ENCODE measurements around the gene TMEM132A. TPM values are rescaled to one million over a fixed set of nuclear protein-coding genes. Genes with fewer than 3 reads are reported as not detected.

Gene TMEM132A
- total RNA-seq = 59.2 and 101 TPM in 2 replicates

GRCh38 chr11:60924110-60924905 is at the start of gene TMEM132A:
Gene TMEM132A, plus strand, starts transcription at chr11:60924460. Its CDS starts 174 bp downstream, at chr11:60924634.

GRCh38 chr11:60906132-60906972 is 17.9 kb upstream of the TMEM132A start, which contains the start of gene PRPF19:
Gene PRPF19, minus strand, starts transcription at chr11:60906585. Its CDS starts 203 bp downstream, at chr11:60906382.

GRCh38 chr11:60913793-60914632 is 10.2 kb upstream of the TMEM132A start, which contains the start of gene TMEM109:
Gene TMEM109, plus strand, starts transcription at chr11:60914158. Its CDS starts 5,536 bp downstream, at chr11:60919694.

GRCh38 chr11:60951904-60952741 is 27.9 kb downstream of the TMEM132A start, which contains the start of gene SLC15A3:
Gene SLC15A3, minus strand, starts transcription at chr11:60952176. Its CDS starts 625 bp downstream, at chr11:60951551.

GRCh38 chr11:60971520-60971919 is 47.3 kb downstream of the TMEM132A start, which contains the start of gene CD6:
Gene CD6, plus strand, starts transcription at chr11:60971680. Its CDS starts 186 bp downstream, at chr11:60971866.

Small RNA genes lying within 50 kb of the gene (small RNA-seq; reads per million reads assigned to genes)
- not detected for gene RNU6-933P

Other genes with a start within 250 kb of the TMEM132A start
- not detected in 2 replicates for gene MS4A8, start 224.8 kb upstream of the TMEM132A start, total RNA-seq
- not detected in 2 replicates for gene MS4A18, start 199.7 kb upstream of the TMEM132A start, total RNA-seq
- gene MS4A15, start 167.6 kb upstream of the TMEM132A start, total RNA-seq = not detected in 2 replicates
- not detected in 2 replicates for gene MS4A10, start 139.1 kb upstream of the TMEM132A start, total RNA-seq
- 32.7 and 33.8 TPM in 2 replicates for gene CCDC86, start 82.3 kb upstream of the TMEM132A start, total RNA-seq
- gene PTGDR2, start 68.5 kb upstream of the TMEM132A start, total RNA-seq = under 0.01 TPM in 1 of 2 replicates, not detected in the other
- gene ZP1, start 56.9 kb upstream of the TMEM132A start, total RNA-seq = not detected in 2 replicates
- 96.3 and 103 TPM in 2 replicates for gene PRPF19, start 17.9 kb upstream of the TMEM132A start, total RNA-seq
- 104 and 123 TPM in 2 replicates for gene TMEM109, start 10.3 kb upstream of the TMEM132A start, total RNA-seq
- gene SLC15A3, start 27.7 kb downstream of the TMEM132A start, total RNA-seq = 3.2 and 5.6 TPM in 2 replicates
- not detected in 2 replicates for gene CD6, start 47.2 kb downstream of the TMEM132A start, total RNA-seq
- not detected in 2 replicates for gene CD5, start 178.0 kb downstream of the TMEM132A start, total RNA-seq
- gene VPS37C, start 237.0 kb downstream of the TMEM132A start, total RNA-seq = 18.1 and 20.9 TPM in 2 replicates